HG02943 (cell line): ENCODE data around the gene NDC1.
"Not testable (repeated sequence)": the region's sequence is repeated elsewhere in the genome, so short reads cannot be mapped to it uniquely, and the experiment has no call there.

Experiments
- ATAC-seq: cut with Tn5 transposase; IDR thresholded peaks from one replicate; pipeline ENCODE4 v1.9.1; 2021; ENCODE audit warnings: mild to moderate bottlenecking, low read depth, moderate library complexity; ENCODE audit not compliant: unreplicated experiment

NDC1 gene

DNA sequence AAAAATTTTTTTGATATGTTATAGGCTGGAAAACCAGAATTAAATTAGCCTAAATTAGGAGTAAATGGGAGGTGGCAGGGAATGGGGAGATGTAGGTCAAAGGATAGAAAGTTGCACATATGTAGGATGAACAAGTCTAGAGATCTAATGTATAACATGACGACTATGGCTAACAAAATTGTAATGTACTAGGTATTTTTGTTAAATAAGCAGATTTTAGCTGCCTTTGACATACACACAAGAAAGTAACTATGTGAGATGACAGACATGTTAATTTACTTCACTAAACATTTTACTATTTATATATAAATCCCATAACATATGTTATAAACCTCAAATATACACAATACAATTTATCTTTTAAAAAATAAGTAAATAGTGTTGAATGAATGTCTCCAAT, 68.9 kb downstream of the NDC1 start:
- no peak for ATAC-seq

- no peak for ATAC-seq
These were observed 71.2 kb downstream of the NDC1 start for GRCh38 chr1:53766831-53767405.

- ATAC-seq, result no peak
These were observed 71.8 kb downstream of the NDC1 start for GRCh38 chr1:53766194-53766742.

GRCh38 chr1:53765657-53766056, 72.4 kb downstream of the NDC1 start:
- no peak for ATAC-seq

- no peak for ATAC-seq
These were observed 74.2 kb downstream of the NDC1 start for GRCh38 chr1:53763911-53764310.

- no peak for ATAC-seq
These were observed 74.6 kb downstream of the NDC1 start for GRCh38 chr1:53763461-53763860.

DNA sequence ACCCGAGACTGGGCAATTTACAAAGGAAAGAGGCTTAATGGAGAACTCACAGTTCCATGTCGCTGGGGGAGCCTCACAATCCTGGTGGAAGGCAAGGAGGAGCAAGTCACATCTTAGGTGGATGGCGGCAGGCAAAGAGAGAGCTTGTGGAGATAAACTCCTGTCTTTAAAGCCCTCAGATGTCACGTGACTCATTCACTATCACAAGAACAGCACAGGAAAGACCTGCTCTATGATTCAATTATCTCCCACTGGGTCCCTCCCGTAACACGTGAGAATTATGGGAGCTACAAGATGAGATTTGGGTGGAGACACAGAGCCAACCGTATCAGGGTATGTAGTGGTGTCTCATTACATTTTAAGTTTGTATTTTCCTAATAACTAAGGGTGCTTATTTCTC, 77.6 kb downstream of the NDC1 start:
- ATAC-seq, result not testable (repeated sequence)

GRCh38 chr1:53755874-53756273, 82.2 kb downstream of the NDC1 start:
- ATAC-seq, result no peak

DNA sequence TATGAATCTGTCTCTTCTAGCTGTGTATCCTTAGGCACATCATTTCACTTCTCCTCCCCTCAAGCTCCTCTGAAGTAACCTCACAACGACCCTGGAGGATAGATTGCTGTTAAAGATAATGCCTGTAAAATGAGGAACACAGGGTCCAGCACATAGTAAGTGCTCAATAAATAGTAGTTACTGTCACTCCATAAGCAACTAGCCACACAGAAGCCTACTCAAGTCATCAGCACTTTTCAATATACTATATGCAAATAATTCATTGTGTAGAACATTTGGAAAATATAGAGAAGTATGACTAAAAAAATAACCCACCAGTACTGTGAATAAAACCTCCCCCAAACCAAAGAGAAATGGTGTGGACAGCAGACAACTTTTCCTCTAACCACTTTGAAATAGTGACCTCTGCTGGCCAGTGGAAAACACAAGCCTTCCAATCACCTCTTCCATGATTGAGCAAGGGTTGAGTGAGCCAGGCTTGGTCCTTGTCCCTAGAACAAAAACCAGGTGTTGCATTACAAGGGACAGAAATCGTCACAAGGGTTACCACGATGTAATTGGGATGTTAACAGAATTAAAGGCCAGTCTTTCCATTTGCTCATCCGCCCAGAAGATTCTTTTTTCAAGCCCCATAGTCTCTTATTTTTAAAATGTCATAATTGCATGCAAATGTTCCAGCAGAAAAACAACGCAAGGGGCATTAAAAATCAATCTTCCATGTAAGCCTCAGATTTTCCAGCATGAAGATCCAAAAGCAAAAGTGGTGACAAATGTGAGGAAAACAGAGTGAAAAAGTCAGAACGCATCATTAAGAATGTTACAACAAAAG, 83.4 kb downstream of the NDC1 start:
- ATAC-seq, result no peak

- ATAC-seq, result no peak
These were observed 85.8 kb downstream of the NDC1 start for GRCh38 chr1:53752281-53752680.

DNA sequence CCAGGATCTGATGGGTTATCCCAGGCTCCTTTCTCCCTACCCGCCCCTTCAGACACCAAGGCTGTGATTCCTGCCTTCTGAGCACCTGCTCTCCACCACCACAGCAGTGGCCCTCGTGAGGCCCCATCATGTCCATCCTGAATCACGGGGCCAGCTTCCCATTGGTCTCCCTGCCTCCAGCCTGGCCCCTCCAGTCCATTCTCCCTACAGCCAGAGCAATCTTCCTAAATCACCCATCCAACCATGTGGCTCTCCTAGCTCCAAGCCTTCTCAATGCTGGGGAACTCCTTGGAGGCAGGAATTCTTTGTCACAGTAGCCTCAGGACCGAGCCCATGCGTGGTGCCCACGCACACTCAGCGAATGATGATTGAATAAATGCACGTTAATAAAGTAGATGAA, 90.3 kb downstream of the NDC1 start:
- ATAC-seq, result no peak

DNA sequence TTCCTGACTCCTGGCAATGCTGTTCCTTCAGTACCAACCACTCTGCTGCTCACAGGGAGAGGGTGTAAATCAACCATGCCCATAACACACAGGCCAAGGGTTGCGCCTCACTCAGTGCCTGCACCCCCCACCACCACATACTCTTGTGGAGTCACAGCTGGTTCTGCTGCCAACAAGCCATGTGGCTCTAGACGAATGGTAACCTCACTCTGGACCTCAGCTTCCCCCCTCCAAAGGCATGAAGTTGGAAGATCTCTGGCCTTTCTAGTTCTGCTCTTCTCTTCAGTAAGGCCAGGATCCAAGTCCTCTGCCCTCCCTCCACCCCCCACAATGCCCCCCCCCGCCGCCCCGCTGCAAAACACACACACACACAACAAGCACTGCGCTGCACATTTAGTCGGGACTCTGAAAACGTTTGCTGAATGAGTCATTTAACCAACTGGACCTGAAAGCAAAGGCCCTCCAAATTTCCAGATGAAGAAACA, 97.4 kb downstream of the NDC1 start:
- ATAC-seq, result no peak

DNA sequence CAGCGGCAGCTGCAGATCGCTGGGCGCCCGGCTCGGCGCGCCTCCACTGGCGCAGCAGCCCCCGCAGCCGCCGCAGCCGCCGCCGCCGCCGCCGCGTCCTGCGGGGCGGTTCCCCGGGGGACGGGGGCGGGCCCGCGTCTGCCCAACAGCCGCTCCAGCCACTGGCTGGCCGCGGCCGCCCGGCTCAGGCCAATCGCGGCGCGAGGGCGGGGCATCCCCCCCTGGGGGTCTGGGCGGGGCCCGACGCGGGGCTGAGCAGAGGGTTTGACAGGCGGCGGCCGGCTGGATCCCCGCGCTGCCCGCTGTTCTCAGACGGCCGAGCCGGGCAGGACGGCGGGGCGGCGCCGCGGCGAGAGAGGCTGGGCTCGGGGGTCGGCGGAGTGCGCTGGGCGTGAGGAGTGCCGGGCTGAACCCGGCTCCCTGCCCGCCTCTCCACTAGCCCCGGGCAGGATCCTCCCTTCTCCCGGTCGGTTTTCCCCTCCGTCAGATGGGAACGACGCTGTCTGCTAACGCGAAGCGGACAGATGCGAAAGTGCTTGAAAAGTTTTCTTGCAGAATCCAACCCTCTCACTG, 98.9 kb downstream of the NDC1 start, which contains the start of gene GLIS1:
TSS of gene GLIS1 (minus strand) at position 56 of the 573 bp plus-strand sequence. CDS start 1,100 bp downstream, outside the sequence.
- ATAC-seq, result peak; percentile 85

GRCh38 chr1:53738205-53739108, 99.6 kb downstream of the NDC1 start:
- peak; percentile 28 for ATAC-seq

GRCh38 chr1:53737648-53738204, 100.4 kb downstream of the NDC1 start:
- ATAC-seq, result no peak

DNA sequence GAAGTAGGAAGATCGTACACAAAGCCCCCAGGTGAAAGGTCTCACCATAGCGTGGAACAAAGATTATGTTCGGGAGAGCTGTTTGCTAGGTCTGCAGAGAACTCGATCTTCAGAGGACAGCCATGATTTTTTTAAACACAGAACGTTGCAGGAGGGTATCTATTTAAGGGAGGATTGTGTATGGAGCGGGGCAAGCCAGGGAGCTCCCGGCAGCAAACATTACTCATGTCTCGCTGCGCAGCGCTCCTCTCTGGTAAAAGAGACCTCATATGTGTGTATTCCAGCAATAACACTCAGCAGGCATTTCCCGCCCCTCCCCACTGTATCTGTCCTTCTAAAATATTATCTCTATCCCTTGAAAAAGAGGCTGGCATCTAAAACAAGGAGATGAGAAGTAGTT, 101.8 kb downstream of the NDC1 start:
- no peak for ATAC-seq

GRCh38 chr1:53735681-53736080, 102.4 kb downstream of the NDC1 start:
- ATAC-seq, result no peak

DNA sequence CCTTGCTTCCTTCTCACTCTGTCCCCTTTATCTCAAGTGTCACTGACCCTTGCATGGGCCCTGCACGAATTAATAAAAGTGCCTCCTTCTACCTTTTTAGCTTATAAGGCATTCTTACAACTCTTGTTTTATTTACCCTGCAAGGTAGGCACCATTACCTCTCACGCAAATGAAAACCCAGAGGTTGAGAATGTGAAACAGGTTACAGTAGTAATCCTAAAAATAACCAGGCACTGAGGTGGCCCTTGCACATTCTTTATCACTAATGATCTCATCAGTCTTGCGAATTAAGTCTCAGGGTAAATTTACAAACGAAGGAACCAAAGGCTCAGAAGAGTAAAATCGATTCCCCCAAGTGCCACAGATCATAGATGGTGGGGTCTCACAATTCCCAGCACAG, 102.8 kb downstream of the NDC1 start:
- ATAC-seq, result no peak

DNA sequence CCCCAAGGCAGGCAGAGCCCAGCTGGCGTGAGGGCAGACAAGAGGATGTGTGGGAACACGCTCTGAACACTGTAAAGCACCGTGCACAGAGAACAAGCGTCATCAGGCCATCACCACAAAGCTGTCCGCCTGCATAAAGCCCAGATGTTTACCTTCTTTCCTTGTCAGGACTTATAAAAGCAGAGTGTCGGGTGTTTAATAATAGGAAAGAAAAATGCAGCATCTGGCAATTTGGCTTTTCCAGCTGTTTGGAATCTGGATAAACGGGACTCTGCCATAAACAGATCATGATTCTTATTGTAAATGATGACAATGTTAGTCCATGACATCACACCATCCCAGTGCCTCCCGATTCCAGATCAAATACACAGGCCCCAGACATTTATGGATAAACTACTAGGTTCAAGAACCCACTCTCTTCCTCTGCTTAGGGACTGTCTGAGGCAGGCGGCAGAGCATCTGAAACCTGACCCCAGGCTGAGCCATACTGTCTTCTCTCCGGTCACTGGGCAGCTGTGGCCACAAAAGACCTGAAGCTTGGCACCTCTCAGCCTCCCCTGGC, 103.4 kb downstream of the NDC1 start:
- no peak for ATAC-seq
